ENCODE measurements around the gene CD86. TPM values are rescaled to one million over a fixed set of nuclear protein-coding genes. Genes with fewer than 3 reads are reported as not detected.
A peak's percentile ranks its signal among the peaks of the same experiment; 100 is the strongest.

The CD86 gene
- total RNA-seq, 1 donor from 2014 or later = 10.5 TPM

GRCh38 chr3:122092460-122093165 lies 37.5 kb downstream of the CD86 start:
- DNase-seq (ENCODE audit: low spot score) = no peak

DNA sequence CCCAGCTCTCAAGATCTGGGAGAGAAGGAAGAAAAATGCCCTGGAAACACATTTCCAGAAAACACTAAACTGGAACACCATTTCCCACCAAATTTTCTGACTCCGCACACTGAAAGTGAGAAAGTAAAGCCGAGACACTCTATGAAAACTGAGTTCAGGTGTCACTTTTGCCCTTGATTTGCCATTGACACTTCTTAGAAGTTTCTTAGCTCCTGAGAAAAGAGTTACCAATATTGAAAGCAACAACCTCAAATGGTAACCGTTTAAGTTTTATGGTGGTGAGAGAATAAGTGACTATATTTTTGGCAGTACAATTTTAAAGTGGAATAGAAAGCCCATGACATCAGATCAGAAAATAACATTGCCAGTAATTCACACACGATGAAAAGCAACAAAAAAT lies 39.0 kb downstream of the CD86 start:
- no peak for DNase-seq (ENCODE audit: low spot score)

DNA sequence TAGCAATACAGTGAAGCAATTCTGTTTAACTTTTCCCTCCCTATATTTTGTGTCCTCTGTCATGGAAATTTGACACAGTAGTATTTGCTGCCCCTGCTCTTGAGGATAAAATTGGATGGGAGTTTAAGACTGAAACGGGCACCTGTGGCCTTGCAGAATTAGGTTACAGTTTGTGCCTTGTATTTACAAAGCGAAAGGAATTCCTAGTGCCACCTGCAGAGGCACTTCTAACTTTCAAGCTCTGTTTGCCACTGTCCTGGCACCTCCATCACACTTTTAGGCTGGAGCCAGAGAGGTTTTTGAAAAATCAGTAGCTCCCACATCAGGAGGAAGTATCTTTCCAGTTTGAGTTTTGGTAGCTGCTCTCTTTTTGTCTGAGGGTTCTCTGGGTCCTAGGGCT lies 39.5 kb downstream of the CD86 start:
- no peak for DNase-seq (ENCODE audit: low spot score)

DNA sequence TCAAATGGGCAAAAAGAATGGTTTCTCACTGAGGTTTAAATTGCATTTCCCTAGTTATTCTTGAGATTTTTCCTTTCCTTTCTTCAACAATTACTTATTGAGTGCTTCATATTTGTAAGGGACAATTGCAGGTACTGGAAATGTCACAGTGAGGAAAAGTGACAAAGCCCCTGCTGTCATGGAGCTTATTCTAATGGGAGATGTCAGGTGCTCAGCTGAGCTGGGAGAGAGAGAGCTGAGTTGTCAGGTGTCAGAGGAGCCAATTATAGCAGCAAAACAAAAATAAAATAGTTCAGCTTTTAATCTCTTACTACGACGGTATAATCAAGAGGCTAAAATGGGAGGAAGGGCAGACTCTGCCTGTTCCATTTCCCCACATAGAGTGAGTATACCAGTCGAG lies 42.0 kb downstream of the CD86 start:
- no peak for DNase-seq (ENCODE audit: low spot score)

DNA sequence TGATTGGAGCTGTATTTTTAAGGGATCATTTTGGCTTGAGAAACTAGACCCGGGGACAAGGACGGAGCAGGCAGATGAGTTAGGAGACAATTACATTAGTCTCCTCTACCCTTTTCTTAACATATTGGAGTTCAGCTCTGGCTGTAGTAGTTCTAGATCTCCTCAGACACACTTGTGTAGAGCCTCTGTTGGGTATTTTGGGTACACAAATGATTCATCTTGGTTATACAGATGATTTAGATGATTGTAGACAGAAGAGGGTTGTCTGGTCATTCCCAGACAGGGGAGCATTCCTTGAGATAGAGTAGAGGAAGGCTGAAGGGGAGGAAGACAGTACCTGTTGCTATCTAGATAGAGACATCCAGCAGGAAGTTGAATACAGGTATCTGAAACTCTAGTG lies 43.4 kb downstream of the CD86 start:
- DNase-seq (ENCODE audit: low spot score) = no peak

GRCh38 chr3:122099255-122099654 lies 44.1 kb downstream of the CD86 start:
- no peak for DNase-seq (ENCODE audit: low spot score)

DNA sequence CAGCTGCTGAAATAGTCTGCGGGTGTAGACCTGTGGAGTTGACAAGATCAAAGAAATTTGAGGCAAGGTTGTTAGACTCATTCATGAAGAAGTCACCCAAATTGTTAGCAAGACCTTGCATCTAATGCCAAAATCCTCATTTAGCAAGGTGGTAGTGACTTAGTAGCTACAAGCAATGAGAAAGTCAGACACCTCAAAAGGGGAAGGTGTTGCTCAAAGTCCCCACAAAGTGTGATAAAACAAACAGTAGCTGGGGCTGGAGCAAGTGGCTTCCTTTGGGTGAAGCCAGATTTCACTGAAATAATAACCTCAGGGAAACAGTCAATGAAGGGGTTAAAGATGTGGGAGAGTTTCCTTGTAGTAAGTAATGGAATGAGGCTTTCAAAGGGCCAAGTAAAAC lies 44.9 kb downstream of the CD86 start:
- DNase-seq (ENCODE audit: low spot score) = no peak

GRCh38 chr3:122100591-122101463 lies 45.7 kb downstream of the CD86 start:
- DNase-seq (ENCODE audit: low spot score) = no peak

DNA sequence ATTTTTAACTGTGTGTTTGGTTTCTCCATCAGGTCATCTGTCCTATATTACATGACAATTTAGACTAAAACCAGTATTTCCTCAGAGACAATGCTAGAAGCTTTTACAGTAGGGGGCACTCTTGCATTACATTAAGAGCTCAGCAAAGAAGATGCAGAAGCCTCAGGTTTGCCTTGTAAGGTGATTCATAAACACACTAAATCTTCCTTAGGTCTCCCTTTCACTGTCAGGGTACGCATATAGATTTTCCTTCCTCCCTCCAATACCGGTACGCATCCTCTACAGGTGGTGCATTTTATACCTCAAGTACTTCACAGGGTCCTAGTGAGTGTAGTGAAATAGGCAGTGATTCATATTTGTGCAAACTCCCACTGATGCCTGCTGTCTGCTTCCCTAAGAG lies 46.5 kb downstream of the CD86 start:
- no peak for DNase-seq (ENCODE audit: low spot score)

DNA sequence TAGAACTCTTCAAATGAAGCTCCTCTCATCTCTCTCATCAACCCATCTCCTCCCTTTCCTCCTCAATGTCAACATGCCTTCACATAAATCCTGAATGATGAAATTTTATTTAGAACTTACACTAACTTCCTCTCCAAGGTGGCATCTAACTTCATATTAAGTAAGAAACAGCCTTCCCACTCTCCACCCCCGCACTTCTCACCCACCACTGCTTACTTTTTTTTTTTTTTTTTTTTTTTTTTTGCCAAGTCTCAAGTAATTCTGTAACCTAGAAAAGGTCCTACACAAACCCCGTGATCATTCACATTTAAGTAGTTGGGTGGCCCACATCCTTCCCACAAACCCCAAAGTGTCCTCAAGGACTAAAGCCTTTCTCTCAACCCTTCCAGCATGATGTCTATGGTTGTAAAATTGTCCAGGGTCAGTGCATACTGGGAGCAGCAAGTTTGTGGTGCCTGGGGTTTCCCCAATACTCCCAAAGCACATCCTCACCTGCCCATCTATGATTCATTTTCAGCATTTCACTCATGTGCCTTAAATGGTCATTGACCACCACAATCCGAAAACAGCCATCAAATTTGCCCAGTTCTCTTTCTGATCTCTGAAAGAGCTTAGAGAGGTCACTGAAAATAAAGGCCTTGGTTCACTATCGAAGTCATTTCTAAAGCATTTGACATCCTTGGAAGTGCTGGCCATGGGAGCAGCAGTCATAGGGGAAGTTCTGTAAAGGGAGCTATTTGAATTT lies 47.2 kb downstream of the CD86 start:
- DNase-seq (ENCODE audit: low spot score) = no peak

- no peak for DNase-seq (ENCODE audit: low spot score)
Measured at GRCh38 chr3:122103821-122104514, 48.8 kb downstream of the CD86 start.

- DNase-seq (ENCODE audit: low spot score) = no peak
Measured at GRCh38 chr3:122104515-122105194, 49.5 kb downstream of the CD86 start.

GRCh38 chr3:122105626-122106025 lies 50.5 kb downstream of the CD86 start:
- no peak for DNase-seq (ENCODE audit: low spot score)

- DNase-seq (ENCODE audit: low spot score) = no peak
Measured at GRCh38 chr3:122107171-122107570, 52.0 kb downstream of the CD86 start.

GRCh38 chr3:122111974-122112373 lies 56.8 kb downstream of the CD86 start:
- no peak for DNase-seq (ENCODE audit: low spot score)

GRCh38 chr3:122112754-122113153 lies 57.6 kb downstream of the CD86 start:
- DNase-seq (ENCODE audit: low spot score) = no peak

- peak; percentile 33 for DNase-seq (ENCODE audit: low spot score)
Measured at GRCh38 chr3:122123850-122124249, 68.7 kb downstream of the CD86 start.

GRCh38 chr3:122132949-122133540 lies 77.9 kb downstream of the CD86 start:
- peak; percentile 58 for DNase-seq (ENCODE audit: low spot score)

- DNase-seq (ENCODE audit: low spot score) = no peak
Measured at GRCh38 chr3:122146466-122146865, 91.3 kb downstream of the CD86 start.

- no peak for DNase-seq (ENCODE audit: low spot score)
Measured at GRCh38 chr3:122148941-122149627, 93.9 kb downstream of the CD86 start.

Data from mucosa of gallbladder (tissue), 1 donor.